Coronary artery (tissue), 2 donors: ENCODE data around the gene TMEM217.
A peak's percentile ranks its signal among the peaks of the same experiment; 100 is the strongest.
"Not testable (repeated sequence)": the region's sequence is repeated elsewhere in the genome, so short reads cannot be mapped to it uniquely, and the experiment has no call there.

ENCODE experiments used
- DNase-seq: peaks from one replicate; pipeline ENCODE4 v3.0.0-alpha.2; 2017; ENCODE audit warnings: low spot score
- H3K27ac ChIP-seq, 2 donors: fragments of 200-600 bp; sonication (generic); one replicate each; pipeline ENCODE4 v1.5.1; 2016 to 2019
- H3K4me3 ChIP-seq: fragments of 200-600 bp; sonication (generic); 2 replicates; pipeline ENCODE4 v1.5.1; 2016; ENCODE audit warnings: mild to moderate bottlenecking, moderate library complexity
- CTCF ChIP-seq: fragments of 200-600 bp; sonication (generic); IDR thresholded peaks from one replicate; pipeline ENCODE4 v1.5.1; 2019; ENCODE audit warnings: antibody characterized with exemption

TMEM217 gene

GRCh38 chr6:37182736-37183590 lies 75.0 kb downstream of the TMEM217 start:
- TF ChIP-seq CTCF = no peak
- no peak for DNase-seq
- no peak overlapping the region for H3K4me3 ChIP-seq
- H3K27ac ChIP-seq = peak overlapping the region in 1 of 2 donors; percentile 31

DNA sequence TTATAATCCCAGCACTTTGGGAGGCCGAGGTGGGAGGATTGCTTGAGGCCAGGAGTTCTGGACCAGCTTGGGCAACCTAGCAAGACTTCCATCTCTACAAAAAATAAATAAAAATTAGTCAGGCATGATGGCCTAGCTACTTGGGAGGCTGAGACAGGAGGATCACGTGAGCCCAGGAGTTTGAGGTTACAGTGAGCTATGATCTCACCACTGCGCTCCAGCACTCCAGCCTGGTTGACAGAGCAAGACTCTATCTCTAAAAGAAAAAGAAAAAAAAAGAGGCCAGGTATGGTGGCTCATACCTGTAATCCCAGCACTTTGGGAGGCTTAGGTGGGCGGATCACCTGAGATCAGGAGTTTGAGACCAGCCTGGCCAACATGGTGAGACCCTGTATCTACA lies 77.3 kb downstream of the TMEM217 start:
- DNase-seq, H3K27ac ChIP-seq, H3K4me3 ChIP-seq: not testable (repeated sequence)

DNA sequence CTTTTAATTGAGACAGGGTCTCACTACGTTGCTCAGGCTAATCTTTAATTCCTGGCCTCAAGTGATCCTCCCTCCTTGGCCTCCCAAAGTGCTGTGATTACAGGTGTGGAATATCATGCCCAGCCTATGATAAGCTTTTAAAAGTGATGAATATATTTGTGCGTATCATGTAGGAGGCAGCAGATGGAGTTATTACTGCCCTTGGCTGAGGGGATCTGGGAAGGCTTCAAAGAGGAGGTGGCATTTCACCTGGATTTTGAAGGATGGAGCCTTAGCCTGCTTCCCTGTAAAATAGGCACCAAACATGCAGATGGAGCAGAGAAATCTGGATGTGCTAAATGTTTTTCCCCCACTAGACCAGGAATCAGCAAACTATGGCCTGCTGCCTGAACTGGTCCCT lies 77.9 kb downstream of the TMEM217 start:
- no peak overlapping the region for H3K27ac ChIP-seq
- DNase-seq = no peak
- TF ChIP-seq CTCF = no peak
- H3K4me3 ChIP-seq = no peak overlapping the region

- DNase-seq = no peak
- Histone ChIP-seq H3K27ac (no peak overlapping the region), H3K4me3 (no peak overlapping the region)
- TF ChIP-seq CTCF = no peak
Observed at GRCh38 chr6:37177935-37178517, 79.9 kb downstream of the TMEM217 start.

- no peak overlapping the region for H3K4me3 ChIP-seq
- TF ChIP-seq CTCF = no peak
Observed at GRCh38 chr6:37177077-37177934, 80.6 kb downstream of the TMEM217 start.

GRCh38 chr6:37176268-37177076 lies 81.5 kb downstream of the TMEM217 start:
- no peak for TF ChIP-seq CTCF
- DNase-seq = no peak
- no peak overlapping the region for H3K4me3 ChIP-seq
- H3K27ac ChIP-seq = no peak overlapping the region

More at GRCh38 chr6:37177077-37177934, 80.6 kb downstream of the TMEM217 start:
- no peak for DNase-seq
- H3K27ac ChIP-seq = no peak overlapping the region
